Measurements from ENCODE around the gene TRPM4.

The TRPM4 gene

GRCh38 chr19:49148044-49148682 is 9.4 kb upstream of the TRPM4 start:
- H3K27ac ChIP-seq, result peak overlapping the region; percentile 86
- TF ChIP-seq, protein P1, sequence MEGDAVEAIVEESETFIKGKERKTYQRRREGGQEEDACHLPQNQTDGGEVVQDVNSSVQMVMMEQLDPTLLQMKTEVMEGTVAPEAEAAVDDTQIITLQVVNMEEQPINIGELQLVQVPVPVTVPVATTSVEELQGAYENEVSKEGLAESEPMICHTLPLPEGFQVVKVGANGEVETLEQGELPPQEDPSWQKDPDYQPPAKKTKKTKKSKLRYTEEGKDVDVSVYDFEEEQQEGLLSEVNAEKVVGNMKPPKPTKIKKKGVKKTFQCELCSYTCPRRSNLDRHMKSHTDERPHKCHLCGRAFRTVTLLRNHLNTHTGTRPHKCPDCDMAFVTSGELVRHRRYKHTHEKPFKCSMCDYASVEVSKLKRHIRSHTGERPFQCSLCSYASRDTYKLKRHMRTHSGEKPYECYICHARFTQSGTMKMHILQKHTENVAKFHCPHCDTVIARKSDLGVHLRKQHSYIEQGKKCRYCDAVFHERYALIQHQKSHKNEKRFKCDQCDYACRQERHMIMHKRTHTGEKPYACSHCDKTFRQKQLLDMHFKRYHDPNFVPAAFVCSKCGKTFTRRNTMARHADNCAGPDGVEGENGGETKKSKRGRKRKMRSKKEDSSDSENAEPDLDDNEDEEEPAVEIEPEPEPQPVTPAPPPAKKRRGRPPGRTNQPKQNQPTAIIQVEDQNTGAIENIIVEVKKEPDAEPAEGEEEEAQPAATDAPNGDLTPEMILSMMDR (IDR thresholded peaks at IDR 0.05), result no peak
- H3K27me3 ChIP-seq (ENCODE audit: control insufficient read depth, insufficient read depth, low read length), result no peaks in the 10 kb centered on the region
- peak overlapping the region; percentile 78 for H3K4me2 ChIP-seq (ENCODE audit: low read length)
- H2AFZ ChIP-seq, result peak overlapping the region; percentile 72
- peak overlapping the region; percentile 79 for H3K4me3 ChIP-seq (ENCODE audit: low read depth, low read length)
- no peaks in the 10 kb centered on the region for H3K79me2 ChIP-seq
- H3K4me1 ChIP-seq, result peaks cover 6% of the 10 kb centered on the region
- H3K36me3 ChIP-seq (ENCODE audit: control insufficient read depth, insufficient read depth, low read length), result no peaks in the 10 kb centered on the region
- H3K9me3 ChIP-seq (ENCODE audit: control insufficient read depth, low read length), result no peaks in the 10 kb centered on the region
- no peak overlapping the region for H3K9ac ChIP-seq

DNA sequence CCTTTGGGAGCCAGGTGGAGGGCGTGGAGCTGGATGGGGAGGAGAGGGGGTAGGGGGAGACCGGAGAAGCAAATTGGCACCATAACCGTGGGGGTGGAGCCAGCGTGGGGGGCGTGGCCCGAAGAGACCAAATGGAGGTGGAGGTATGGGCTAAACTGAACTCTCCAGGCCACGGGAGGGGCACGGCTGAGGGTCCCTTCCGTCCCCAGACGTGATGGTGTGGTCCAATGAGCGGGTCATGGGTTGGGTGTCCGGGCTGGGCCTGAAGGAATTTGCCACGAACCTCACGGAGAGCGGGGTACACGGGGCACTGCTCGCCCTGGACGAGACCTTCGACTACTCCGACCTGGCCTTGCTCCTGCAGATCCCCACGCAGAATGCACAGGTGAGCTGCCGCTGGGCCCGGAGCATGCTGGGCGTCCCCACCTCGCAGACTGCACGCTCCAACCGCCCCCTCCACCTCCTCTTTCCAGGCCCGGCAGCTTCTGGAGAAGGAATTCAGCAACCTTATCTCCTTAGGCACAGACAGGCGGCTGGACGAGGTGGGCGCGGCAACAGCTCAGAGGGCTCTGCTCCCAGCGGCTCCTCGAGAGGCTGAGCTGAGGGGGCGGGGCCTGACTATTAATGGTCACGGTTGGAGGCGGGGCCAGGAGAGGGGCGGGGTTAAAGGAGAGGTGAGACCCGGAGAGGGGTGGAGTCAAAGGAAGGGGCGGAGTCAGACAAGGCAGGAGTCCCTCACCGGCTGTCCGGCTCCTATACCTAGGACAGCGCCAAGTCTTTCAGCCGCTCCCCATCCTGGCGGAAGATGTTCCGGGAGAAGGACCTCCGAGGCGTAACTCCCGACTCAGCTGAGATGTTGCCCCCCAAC is 8.6 kb upstream of the TRPM4 start:
- no peaks in the 10 kb centered on the region for H3K9me3 ChIP-seq (ENCODE audit: control insufficient read depth, low read length)
- H3K27me3 ChIP-seq (ENCODE audit: control insufficient read depth, insufficient read depth, low read length), result no peaks in the 10 kb centered on the region
- H3K4me3 ChIP-seq (ENCODE audit: low read depth, low read length), result peak overlapping the region; percentile 79
- TF ChIP-seq, protein P1 (IDR thresholded peaks at IDR 0.05), result no peak
- no peaks in the 10 kb centered on the region for H3K36me3 ChIP-seq (ENCODE audit: control insufficient read depth, insufficient read depth, low read length)
- no peak overlapping the region for H3K9ac ChIP-seq
- H2AFZ ChIP-seq, result peak overlapping the region; percentile 85
- peak overlapping the region; percentile 78 for H3K4me2 ChIP-seq (ENCODE audit: low read length)
- H3K4me1 ChIP-seq, result peaks cover 6% of the 10 kb centered on the region
- H3K27ac ChIP-seq, result peak overlapping the region; percentile 86
- no peaks in the 10 kb centered on the region for H3K79me2 ChIP-seq

DNA sequence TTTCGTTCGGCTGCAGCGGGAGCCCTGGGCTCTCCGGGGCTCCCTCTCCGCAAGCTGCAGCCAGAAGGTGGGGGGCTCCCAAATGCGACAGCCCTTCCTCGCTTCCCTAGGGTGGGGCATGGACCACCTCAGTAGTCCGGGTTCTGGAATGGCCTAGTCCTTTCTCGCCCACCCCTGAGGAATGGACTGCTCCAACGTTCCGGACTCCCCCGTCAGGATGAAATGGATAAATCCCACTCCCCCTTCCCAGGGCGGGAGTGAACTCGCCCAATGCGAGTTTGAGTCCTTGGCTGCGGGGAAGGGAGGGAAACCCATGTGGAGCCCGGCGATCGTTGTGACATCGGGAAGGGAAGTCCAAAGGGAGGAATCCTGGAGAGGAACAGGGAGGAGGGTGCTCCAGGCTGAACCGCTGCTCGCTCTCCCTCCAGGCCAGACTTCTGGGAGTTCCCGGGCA is 7.9 kb upstream of the TRPM4 start:
- Histone ChIP-seq H3K79me2 (no peaks in the 10 kb centered on the region), H3K27me3 (ENCODE audit: control insufficient read depth, insufficient read depth, low read length) (no peaks in the 10 kb centered on the region), H3K4me3 (ENCODE audit: low read depth, low read length) (peak overlapping the region; percentile 79), H3K9ac (peak overlapping the region; percentile 47), H3K4me1 (peaks cover 6% of the 10 kb centered on the region), H3K27ac (peak overlapping the region; percentile 86), H3K4me2 (ENCODE audit: low read length) (peak overlapping the region; percentile 78), H3K36me3 (ENCODE audit: control insufficient read depth, insufficient read depth, low read length) (no peaks in the 10 kb centered on the region), H3K9me3 (ENCODE audit: control insufficient read depth, low read length) (no peaks in the 10 kb centered on the region), H2AFZ (peak overlapping the region; percentile 85)
- TF ChIP-seq, protein P1 (IDR thresholded peaks at IDR 0.05), result no peak

DNA sequence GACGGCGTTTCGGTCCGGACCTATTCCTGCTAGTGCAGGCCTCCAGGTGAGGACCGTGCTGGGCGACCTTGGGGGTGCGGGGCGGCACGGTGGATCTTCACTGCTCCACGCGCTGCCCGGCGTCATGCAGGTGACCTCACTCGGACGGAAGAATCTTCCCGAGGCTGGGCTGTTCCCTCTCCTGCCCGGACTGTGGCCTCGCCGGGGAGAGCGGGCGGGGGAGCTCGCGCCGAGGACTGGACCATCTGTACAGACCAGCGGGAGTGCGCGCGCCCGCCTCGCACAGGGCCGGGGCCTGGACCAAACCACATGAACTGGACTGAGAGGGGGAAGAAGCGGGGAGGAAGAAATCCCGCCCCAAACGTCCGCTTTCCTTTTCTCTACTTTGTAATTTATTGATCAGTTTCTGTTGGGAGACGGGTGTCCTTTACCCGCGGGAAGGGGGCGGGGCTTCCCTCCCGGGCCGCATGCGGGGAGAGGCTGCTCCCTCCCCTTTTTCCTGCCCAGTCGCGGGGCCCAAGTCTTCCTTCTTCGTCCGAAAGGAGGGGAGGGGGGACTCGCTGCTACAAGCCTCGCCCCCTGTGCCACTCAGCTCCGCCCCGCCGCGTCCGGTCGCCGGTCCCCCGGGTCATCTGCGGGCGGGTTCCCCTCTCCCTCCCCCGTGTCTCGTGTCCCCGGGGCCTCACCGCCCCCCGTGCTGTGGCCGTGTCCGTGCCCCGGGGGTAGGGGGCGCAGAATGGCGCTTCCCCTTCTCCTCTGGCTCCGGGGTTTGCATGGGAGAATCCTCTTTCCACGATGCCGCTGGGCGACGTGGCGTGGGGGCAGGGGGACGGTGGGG is 7.3 kb upstream of the TRPM4 start:
- peak overlapping the region; percentile 47 for H3K9ac ChIP-seq
- H3K27ac ChIP-seq, result peak overlapping the region; percentile 86
- H3K4me2 ChIP-seq (ENCODE audit: low read length), result peak overlapping the region; percentile 78
- H3K4me3 ChIP-seq (ENCODE audit: low read depth, low read length), result peak overlapping the region; percentile 79
- H3K9me3 ChIP-seq (ENCODE audit: control insufficient read depth, low read length), result no peaks in the 10 kb centered on the region
- no peaks in the 10 kb centered on the region for H3K36me3 ChIP-seq (ENCODE audit: control insufficient read depth, insufficient read depth, low read length)
- no peaks in the 10 kb centered on the region for H3K27me3 ChIP-seq (ENCODE audit: control insufficient read depth, insufficient read depth, low read length)
- peak overlapping the region; percentile 85 for H2AFZ ChIP-seq
- TF ChIP-seq, protein P1 (IDR thresholded peaks at IDR 0.05), result no peak
- H3K79me2 ChIP-seq, result no peaks in the 10 kb centered on the region
- peaks cover 6% of the 10 kb centered on the region for H3K4me1 ChIP-seq
